Measurements from ENCODE around the gene RSPH9.

RSPH9 gene

GRCh38 chr6:43667245-43668150 is 22.7 kb downstream of the RSPH9 start:
- no peaks in the 10 kb centered on the region for H3K9me3 ChIP-seq
- H3K36me3 ChIP-seq (replicated peaks): peaks cover 12% of the 10 kb centered on the region
- in situ Hi-C loops (cut with MboI; ENCODE audit: low sequenced_read_pairs): loop anchor here (25.0 kb wide), 1 partner anchor 420 kb away; no protein-coding TSS in a partner anchor
- DNase-seq (ENCODE audit: low spot score in 2 of 2): peak; percentile 58 to 89
- no peaks in the 10 kb centered on the region for H3K27me3 ChIP-seq (ENCODE audit: low read depth)
- no peaks in the 10 kb centered on the region for H3K4me1 ChIP-seq
- no peak overlapping the region for H3K4me3 ChIP-seq

DNA sequence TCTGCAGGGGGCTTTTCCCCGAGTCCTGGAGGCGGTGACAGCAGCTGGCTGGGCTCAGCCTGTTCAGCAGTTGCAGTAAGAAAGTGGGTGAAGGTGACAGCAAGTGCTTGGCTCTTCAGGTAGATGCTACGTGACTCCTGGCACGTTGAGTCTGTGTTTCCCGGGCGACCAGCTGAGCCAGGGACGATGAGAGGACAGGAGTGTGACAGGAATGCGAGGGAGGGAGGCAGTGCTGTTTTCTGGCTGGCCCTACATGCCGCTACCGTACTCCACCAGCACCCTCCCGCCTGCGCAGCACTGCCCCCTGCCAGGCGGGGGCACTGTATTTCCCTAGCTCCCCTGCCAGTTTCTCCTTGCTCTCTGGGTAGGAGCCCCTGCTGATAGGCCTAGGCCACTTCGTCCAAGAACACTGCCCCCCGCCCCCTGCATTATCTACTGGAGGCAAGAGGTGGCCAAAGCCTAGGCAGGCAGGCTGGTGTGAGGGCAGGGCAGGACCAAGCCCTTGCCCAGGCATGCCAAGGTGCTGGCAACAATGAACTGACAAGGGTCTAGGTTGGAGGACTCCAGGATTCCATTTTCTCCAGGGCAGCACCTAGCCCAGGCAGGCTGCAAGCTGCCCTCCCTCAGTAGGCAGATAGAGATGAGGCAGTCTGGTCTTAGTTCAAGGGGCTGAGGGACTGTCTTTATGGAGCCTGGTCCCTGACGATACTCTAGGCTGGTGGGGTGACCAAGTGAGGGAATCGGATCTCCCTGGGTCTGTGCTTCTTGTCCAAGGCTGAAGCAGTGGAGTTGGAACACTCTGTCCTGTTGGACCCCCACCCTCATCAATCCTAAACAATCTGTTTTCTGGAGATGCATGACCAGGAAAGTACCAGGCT is 23.6 kb downstream of the RSPH9 start:
- no peaks in the 10 kb centered on the region for H3K4me1 ChIP-seq
- no peaks in the 10 kb centered on the region for H3K9me3 ChIP-seq
- in situ Hi-C loops (cut with MboI; ENCODE audit: low sequenced_read_pairs): loop anchor here (25.0 kb wide), 1 partner anchor 419 kb away; no protein-coding TSS in a partner anchor
- no peak overlapping the region for H3K4me3 ChIP-seq
- H3K36me3 ChIP-seq (replicated peaks): peaks cover 17% of the 10 kb centered on the region
- peak; percentile 39 to 70 for DNase-seq (ENCODE audit: low spot score in 2 of 2)
- no peaks in the 10 kb centered on the region for H3K27me3 ChIP-seq (ENCODE audit: low read depth)

- Histone ChIP-seq H3K27me3 (ENCODE audit: low read depth) (no peaks in the 10 kb centered on the region), H3K9me3 (no peaks in the 10 kb centered on the region), H3K4me3 (no peak overlapping the region), H3K36me3 (replicated peaks) (peaks cover 25% of the 10 kb centered on the region), H3K4me1 (no peaks in the 10 kb centered on the region)
- in situ Hi-C loops (cut with MboI; ENCODE audit: low sequenced_read_pairs): loop anchor here (25.0 kb wide), 1 partner anchor 418 kb away; no protein-coding TSS in a partner anchor
- DNase-seq (ENCODE audit: low spot score in 2 of 2): no peak
These were observed 24.4 kb downstream of the RSPH9 start for GRCh38 chr6:43669050-43669921.

- no peak for DNase-seq (ENCODE audit: low spot score in 2 of 2)
- Histone ChIP-seq H3K4me1 (no peaks in the 10 kb centered on the region), H3K36me3 (replicated peaks) (peaks cover 33% of the 10 kb centered on the region), H3K4me3 (no peak overlapping the region), H3K9me3 (no peaks in the 10 kb centered on the region), H3K27me3 (ENCODE audit: low read depth) (no peaks in the 10 kb centered on the region)
- in situ Hi-C loops (cut with MboI; ENCODE audit: low sequenced_read_pairs): loop anchor here (25.0 kb wide), 1 partner anchor 417 kb away; no protein-coding TSS in a partner anchor
These were observed 25.2 kb downstream of the RSPH9 start for GRCh38 chr6:43669922-43670622.

DNA sequence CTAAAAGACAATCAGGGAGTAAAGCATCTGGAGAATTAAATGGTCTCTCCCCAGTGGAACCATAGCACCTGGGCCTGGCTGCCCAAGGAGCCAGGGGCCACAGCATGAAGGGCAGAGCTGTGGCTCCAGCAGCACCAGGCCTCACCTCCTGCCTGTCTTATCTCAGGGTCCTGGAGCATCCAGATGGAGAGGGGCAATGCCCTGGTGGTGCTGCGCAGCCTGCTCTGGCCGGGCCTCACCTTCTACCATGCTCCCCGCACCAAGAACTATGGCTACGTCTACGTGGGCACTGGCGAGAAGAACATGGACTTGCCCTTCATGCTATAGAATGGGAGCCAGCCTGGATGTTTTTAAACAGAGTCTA is 25.8 kb downstream of the RSPH9 start:
- Histone ChIP-seq H3K27me3 (ENCODE audit: low read depth) (no peaks in the 10 kb centered on the region), H3K4me1 (no peaks in the 10 kb centered on the region), H3K36me3 (replicated peaks) (peaks cover 39% of the 10 kb centered on the region), H3K9me3 (no peaks in the 10 kb centered on the region), H3K4me3 (no peak overlapping the region)
- no peak for DNase-seq (ENCODE audit: low spot score in 2 of 2)
- in situ Hi-C loops (cut with MboI; ENCODE audit: low sequenced_read_pairs): loop anchor here (25.0 kb wide), 1 partner anchor 417 kb away; no protein-coding TSS in a partner anchor

GRCh38 chr6:43671011-43671800 is 26.4 kb downstream of the RSPH9 start:
- Histone ChIP-seq H3K27me3 (ENCODE audit: low read depth) (no peaks in the 10 kb centered on the region), H3K36me3 (replicated peaks) (peaks cover 42% of the 10 kb centered on the region), H3K4me3 (no peak overlapping the region), H3K9me3 (no peaks in the 10 kb centered on the region), H3K4me1 (no peaks in the 10 kb centered on the region)
- no peak for DNase-seq (ENCODE audit: low spot score in 2 of 2)
- in situ Hi-C loops (cut with MboI; ENCODE audit: low sequenced_read_pairs): loop anchor here (25.0 kb wide), 1 partner anchor 416 kb away; no protein-coding TSS in a partner anchor

GRCh38 chr6:43671801-43672690 is 27.2 kb downstream of the RSPH9 start:
- H3K36me3 ChIP-seq (replicated peaks): peaks cover 51% of the 10 kb centered on the region

DNA sequence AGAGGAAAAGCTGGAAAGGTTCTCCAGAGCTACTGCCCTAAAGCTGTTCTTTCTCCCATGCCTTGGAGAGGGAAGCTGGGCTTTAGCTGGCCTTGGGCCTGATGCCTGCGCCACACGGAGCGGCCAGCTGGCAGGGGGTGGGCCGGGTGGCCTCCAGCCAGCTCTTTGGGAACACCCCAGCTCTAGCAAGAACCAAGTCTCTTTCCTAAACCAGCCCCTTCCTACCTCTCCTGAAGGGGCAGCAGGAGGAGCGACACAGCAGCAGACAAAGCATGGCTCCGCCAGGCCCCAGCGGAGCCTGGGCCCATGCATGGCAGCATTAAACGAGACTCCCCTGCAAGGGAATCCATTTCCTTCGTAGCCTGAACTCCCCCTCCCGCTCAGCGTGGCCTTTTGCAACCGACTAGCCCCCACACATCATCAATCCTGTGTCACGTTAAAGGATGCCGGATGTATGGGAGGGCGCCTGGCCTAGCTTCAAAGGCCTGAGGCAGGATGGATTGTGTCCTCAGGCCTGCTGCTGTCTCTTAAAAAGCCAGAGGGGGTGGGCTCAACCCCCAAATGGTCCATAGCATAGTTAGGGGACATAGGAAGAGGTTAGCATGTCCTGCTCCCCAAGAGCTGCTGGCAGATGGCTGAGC is 28.7 kb downstream of the RSPH9 start:
- in situ Hi-C loops (cut with MboI; ENCODE audit: low sequenced_read_pairs): loop anchor here (25.0 kb wide), 1 partner anchor 414 kb away; no protein-coding TSS in a partner anchor
- Histone ChIP-seq H3K36me3 (replicated peaks) (peaks cover 64% of the 10 kb centered on the region), H3K9me3 (no peaks in the 10 kb centered on the region), H3K4me1 (no peaks in the 10 kb centered on the region), H3K4me3 (no peak overlapping the region), H3K27me3 (ENCODE audit: low read depth) (no peaks in the 10 kb centered on the region)
- DNase-seq (ENCODE audit: low spot score in 2 of 2): no peak

More at GRCh38 chr6:43671801-43672690, 27.2 kb downstream of the RSPH9 start:
- no peaks in the 10 kb centered on the region for H3K27me3 ChIP-seq (ENCODE audit: low read depth)
- H3K9me3 ChIP-seq: no peaks in the 10 kb centered on the region
- H3K4me1 ChIP-seq: no peaks in the 10 kb centered on the region
- in situ Hi-C loops (cut with MboI; ENCODE audit: low sequenced_read_pairs): loop anchor here (25.0 kb wide), 1 partner anchor 415 kb away; no protein-coding TSS in a partner anchor
- no peak for DNase-seq (ENCODE audit: low spot score in 2 of 2)
- no peak overlapping the region for H3K4me3 ChIP-seq

- in situ Hi-C loops (cut with MboI; ENCODE audit: low sequenced_read_pairs): loop anchor here (25.0 kb wide), 1 partner anchor 413 kb away; no protein-coding TSS in a partner anchor
- Histone ChIP-seq H3K36me3 (replicated peaks) (peaks cover 71% of the 10 kb centered on the region), H3K4me1 (no peaks in the 10 kb centered on the region), H3K27me3 (ENCODE audit: low read depth) (no peaks in the 10 kb centered on the region), H3K9me3 (no peaks in the 10 kb centered on the region), H3K4me3 (no peak overlapping the region)
- no peak for DNase-seq (ENCODE audit: low spot score in 2 of 2)
These were observed 29.5 kb downstream of the RSPH9 start for GRCh38 chr6:43674291-43674690.

GRCh38 chr6:43674921-43675320 is 30.1 kb downstream of the RSPH9 start:
- no peak for DNase-seq (ENCODE audit: low spot score in 2 of 2)
- peaks cover 76% of the 10 kb centered on the region for H3K36me3 ChIP-seq (replicated peaks)
- in situ Hi-C loops (cut with MboI; ENCODE audit: low sequenced_read_pairs): loop anchor here (25.0 kb wide), 1 partner anchor 412 kb away; no protein-coding TSS in a partner anchor
- no peaks in the 10 kb centered on the region for H3K9me3 ChIP-seq
- H3K4me3 ChIP-seq: no peak overlapping the region
- H3K4me1 ChIP-seq: no peaks in the 10 kb centered on the region
- no peaks in the 10 kb centered on the region for H3K27me3 ChIP-seq (ENCODE audit: low read depth)
